Panc1 (cell line): Measurements from ENCODE around the gene LETMD1.

Experiments
- POLR2AphosphoS5 ChIP-seq: IDR thresholded peaks from 2 replicates; pipeline ENCODE4 v1.6.1; 2012; ENCODE audit warnings: mild to moderate bottlenecking, low read depth, low read length, moderate library complexity
- SIN3A ChIP-seq: IDR thresholded peaks from 2 replicates; pipeline ENCODE4 v1.6.1; 2012; ENCODE audit warnings: low read depth, mild to moderate bottlenecking, low read length, moderate library complexity, borderline replicate concordance; ENCODE audit not compliant: insufficient read depth
- TCF7L2 ChIP-seq: IDR thresholded peaks from 2 replicates; pipeline ENCODE4 v1.6.1; 2011; ENCODE audit warnings: mild to moderate bottlenecking, low read depth, low read length, inconsistent platforms
- TF ChIP-seq, protein P1 (sequence below): fragments of 450-650 bp; IDR thresholded peaks from 2 replicates; pipeline ENCODE4 v1.5.1; 2017; ENCODE audit warnings: mild to moderate bottlenecking
- TF ChIP-seq, protein P2 (sequence below), 2 experiments: IDR thresholded peaks; 2 replicates each; pipeline ENCODE4 v1.6.1; 2011 to 2012; ENCODE audit warnings: low read depth in 2 of 2, control low read depth in 1 of 2, low read length in 1 of 2, mild to moderate bottlenecking in 1 of 2, moderate library complexity in 1 of 2; ENCODE audit not compliant: insufficient read depth in 1 of 2

DNA sequence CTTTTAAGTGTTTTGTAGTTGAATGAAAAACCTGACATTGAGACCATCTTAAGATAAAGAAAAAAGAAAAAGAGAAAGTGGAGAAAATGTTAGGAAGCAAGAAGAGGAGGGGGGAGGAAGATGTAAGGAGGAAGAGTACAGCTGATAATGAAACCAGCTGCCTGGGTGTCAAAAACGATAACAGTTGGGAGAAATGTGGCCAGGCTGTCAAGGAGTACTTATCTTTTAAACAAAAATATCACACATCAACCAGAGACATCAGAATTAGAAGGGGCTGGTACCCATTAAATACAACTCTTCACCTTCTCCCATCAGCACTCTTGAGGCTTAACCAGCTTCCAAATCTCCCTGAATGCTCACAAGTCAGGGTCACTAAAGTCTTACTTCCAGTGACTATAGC, 26.4 kb upstream of the LETMD1 start:
- TF ChIP-seq, protein P1, sequence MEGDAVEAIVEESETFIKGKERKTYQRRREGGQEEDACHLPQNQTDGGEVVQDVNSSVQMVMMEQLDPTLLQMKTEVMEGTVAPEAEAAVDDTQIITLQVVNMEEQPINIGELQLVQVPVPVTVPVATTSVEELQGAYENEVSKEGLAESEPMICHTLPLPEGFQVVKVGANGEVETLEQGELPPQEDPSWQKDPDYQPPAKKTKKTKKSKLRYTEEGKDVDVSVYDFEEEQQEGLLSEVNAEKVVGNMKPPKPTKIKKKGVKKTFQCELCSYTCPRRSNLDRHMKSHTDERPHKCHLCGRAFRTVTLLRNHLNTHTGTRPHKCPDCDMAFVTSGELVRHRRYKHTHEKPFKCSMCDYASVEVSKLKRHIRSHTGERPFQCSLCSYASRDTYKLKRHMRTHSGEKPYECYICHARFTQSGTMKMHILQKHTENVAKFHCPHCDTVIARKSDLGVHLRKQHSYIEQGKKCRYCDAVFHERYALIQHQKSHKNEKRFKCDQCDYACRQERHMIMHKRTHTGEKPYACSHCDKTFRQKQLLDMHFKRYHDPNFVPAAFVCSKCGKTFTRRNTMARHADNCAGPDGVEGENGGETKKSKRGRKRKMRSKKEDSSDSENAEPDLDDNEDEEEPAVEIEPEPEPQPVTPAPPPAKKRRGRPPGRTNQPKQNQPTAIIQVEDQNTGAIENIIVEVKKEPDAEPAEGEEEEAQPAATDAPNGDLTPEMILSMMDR, result no peak
- TF ChIP-seq TCF7L2 (no peak), SIN3A (no peak), POLR2AphosphoS5 (no peak)
- TF ChIP-seq, protein P2, sequence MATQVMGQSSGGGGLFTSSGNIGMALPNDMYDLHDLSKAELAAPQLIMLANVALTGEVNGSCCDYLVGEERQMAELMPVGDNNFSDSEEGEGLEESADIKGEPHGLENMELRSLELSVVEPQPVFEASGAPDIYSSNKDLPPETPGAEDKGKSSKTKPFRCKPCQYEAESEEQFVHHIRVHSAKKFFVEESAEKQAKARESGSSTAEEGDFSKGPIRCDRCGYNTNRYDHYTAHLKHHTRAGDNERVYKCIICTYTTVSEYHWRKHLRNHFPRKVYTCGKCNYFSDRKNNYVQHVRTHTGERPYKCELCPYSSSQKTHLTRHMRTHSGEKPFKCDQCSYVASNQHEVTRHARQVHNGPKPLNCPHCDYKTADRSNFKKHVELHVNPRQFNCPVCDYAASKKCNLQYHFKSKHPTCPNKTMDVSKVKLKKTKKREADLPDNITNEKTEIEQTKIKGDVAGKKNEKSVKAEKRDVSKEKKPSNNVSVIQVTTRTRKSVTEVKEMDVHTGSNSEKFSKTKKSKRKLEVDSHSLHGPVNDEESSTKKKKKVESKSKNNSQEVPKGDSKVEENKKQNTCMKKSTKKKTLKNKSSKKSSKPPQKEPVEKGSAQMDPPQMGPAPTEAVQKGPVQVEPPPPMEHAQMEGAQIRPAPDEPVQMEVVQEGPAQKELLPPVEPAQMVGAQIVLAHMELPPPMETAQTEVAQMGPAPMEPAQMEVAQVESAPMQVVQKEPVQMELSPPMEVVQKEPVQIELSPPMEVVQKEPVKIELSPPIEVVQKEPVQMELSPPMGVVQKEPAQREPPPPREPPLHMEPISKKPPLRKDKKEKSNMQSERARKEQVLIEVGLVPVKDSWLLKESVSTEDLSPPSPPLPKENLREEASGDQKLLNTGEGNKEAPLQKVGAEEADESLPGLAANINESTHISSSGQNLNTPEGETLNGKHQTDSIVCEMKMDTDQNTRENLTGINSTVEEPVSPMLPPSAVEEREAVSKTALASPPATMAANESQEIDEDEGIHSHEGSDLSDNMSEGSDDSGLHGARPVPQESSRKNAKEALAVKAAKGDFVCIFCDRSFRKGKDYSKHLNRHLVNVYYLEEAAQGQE (IDR thresholded peaks at IDR 0.05; ENCODE audit: insufficient read depth in 1 of 2, low read depth in 2 of 2, low read length in 1 of 2), result no peak
